DOHH2 (cell line): ENCODE data around the gene OR4K2.

Experiments
- H3F3A ChIP-seq: fragments of 200-600 bp; sonication (generic), shearing (Covaris generic); 2 replicates; pipeline ENCODE4 v1.6.0; 2016; ENCODE audit warnings: antibody characterized with exemption, mild to moderate bottlenecking; ENCODE audit not compliant: control insufficient read depth, insufficient read depth
- H3K27ac ChIP-seq: fragments of 200-600 bp; sonication (generic); 2 replicates; pipeline ENCODE4 v1.5.1; 2014; ENCODE audit warnings: low read depth, mild to moderate bottlenecking, low read length, moderate library complexity
- H3K27me3 ChIP-seq: fragments of 200-600 bp; sonication (generic); 2 replicates; pipeline ENCODE4 v1.6.1; 2014; ENCODE audit warnings: mild to moderate bottlenecking, low read length, mixed read lengths; ENCODE audit not compliant: control insufficient read depth
- H3K36me3 ChIP-seq: fragments of 200-600 bp; sonication (generic); 2 replicates; pipeline ENCODE4 v1.6.1; 2014; ENCODE audit warnings: mild to moderate bottlenecking, low read length, moderate library complexity, mixed read lengths; ENCODE audit not compliant: control insufficient read depth
- H3K4me1 ChIP-seq: fragments of 200-600 bp; sonication (generic); 2 replicates; pipeline ENCODE4 v1.6.1; 2014; ENCODE audit warnings: mild to moderate bottlenecking, low read length, mixed read lengths; ENCODE audit not compliant: control insufficient read depth
- H3K4me2 ChIP-seq: fragments of 200-600 bp; sonication (generic); 2 replicates; pipeline ENCODE4 v1.6.0; 2014; ENCODE audit warnings: mild to moderate bottlenecking, low read length, moderate library complexity
- H3K4me3 ChIP-seq: fragments of 200-600 bp; sonication (generic); 2 replicates; pipeline ENCODE4 v1.5.1; 2014; ENCODE audit warnings: mild to moderate bottlenecking, low read length, mixed read lengths
- H3K79me2 ChIP-seq: fragments of 200-600 bp; sonication (generic); 2 replicates; pipeline ENCODE4 v1.6.1; 2014; ENCODE audit warnings: mild to moderate bottlenecking, low read length, mixed read lengths; ENCODE audit not compliant: control insufficient read depth
- H3K9me2 ChIP-seq: fragments of 200-600 bp; sonication (generic); replicated peaks from 2 replicates; pipeline ENCODE4 v1.6.1; 2014; ENCODE audit warnings: mild to moderate bottlenecking, low read length, mixed read lengths; ENCODE audit not compliant: control insufficient read depth
- H3K9me3 ChIP-seq: fragments of 200-600 bp; sonication (generic); 2 replicates; pipeline ENCODE4 v1.6.1; 2014; ENCODE audit warnings: antibody characterized with exemption, low read length, mixed read lengths; ENCODE audit not compliant: control insufficient read depth, insufficient read depth
- H4K20me1 ChIP-seq: fragments of 200-600 bp; sonication (generic); 2 replicates; pipeline ENCODE4 v1.6.0; 2014; ENCODE audit warnings: low read depth, mild to moderate bottlenecking, antibody characterized with exemption, low read length, moderate library complexity; ENCODE audit not compliant: control insufficient read depth, insufficient read depth
- EZH2phosphoT487 ChIP-seq: fragments of 200-600 bp; sonication (generic); IDR thresholded peaks from 2 replicates; pipeline ENCODE4 v1.6.1; 2017; ENCODE audit warnings: borderline replicate concordance, mild to moderate bottlenecking, antibody characterized with exemption, low read length, moderate library complexity, mixed read lengths
- TF ChIP-seq, protein P1 (sequence below): fragments of 200-600 bp; sonication (generic); IDR thresholded peaks from one replicate; pipeline ENCODE4 v1.5.1; 2014; ENCODE audit warnings: antibody characterized with exemption, mild to moderate bottlenecking, low read depth, low read length; ENCODE audit not compliant: poor library complexity, severe bottlenecking

OR4K2 gene

DNA sequence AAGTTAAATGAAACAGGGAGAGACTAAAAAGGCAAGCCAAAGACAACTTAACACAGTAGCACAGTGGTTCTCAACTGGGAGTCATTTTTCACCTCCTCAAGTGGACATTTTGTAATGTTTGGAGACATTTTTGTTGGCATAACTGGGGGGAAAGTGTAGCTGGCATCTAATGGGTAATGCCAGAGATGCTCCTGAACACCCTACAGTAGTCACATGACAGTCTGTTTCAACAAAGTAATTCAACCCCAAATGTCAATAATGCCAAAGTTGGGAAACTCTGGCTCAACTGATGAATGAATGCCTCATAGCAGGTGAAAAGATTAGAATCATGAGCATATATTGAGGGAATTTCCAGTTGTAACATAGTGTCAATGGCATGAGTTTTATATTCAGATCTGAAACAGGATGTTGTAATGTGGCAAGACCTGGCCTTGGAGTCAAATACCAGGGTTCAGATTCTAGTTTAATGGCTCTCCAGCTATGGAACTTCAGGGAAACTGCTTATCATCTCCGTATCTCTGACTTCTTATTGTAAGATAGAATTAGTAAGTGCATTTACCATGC is 43.1 kb downstream of the OR4K2 start:
- Histone ChIP-seq H3K4me2 (no peak overlapping the region), H3K79me2 (no peaks in the 10 kb centered on the region), H3K4me3 (no peak overlapping the region), H4K20me1 (no peaks in the 10 kb centered on the region), H3F3A (no peaks in the 10 kb centered on the region), H3K9me2 (no peaks in the 10 kb centered on the region), H3K4me1 (no peaks in the 10 kb centered on the region), H3K27me3 (no peaks in the 10 kb centered on the region), H3K36me3 (no peaks in the 10 kb centered on the region), H3K9me3 (no peaks in the 10 kb centered on the region), H3K27ac (no peak overlapping the region)
- TF ChIP-seq, protein P1, sequence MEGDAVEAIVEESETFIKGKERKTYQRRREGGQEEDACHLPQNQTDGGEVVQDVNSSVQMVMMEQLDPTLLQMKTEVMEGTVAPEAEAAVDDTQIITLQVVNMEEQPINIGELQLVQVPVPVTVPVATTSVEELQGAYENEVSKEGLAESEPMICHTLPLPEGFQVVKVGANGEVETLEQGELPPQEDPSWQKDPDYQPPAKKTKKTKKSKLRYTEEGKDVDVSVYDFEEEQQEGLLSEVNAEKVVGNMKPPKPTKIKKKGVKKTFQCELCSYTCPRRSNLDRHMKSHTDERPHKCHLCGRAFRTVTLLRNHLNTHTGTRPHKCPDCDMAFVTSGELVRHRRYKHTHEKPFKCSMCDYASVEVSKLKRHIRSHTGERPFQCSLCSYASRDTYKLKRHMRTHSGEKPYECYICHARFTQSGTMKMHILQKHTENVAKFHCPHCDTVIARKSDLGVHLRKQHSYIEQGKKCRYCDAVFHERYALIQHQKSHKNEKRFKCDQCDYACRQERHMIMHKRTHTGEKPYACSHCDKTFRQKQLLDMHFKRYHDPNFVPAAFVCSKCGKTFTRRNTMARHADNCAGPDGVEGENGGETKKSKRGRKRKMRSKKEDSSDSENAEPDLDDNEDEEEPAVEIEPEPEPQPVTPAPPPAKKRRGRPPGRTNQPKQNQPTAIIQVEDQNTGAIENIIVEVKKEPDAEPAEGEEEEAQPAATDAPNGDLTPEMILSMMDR = no peak
- TF ChIP-seq EZH2phosphoT487 = no peak

DNA sequence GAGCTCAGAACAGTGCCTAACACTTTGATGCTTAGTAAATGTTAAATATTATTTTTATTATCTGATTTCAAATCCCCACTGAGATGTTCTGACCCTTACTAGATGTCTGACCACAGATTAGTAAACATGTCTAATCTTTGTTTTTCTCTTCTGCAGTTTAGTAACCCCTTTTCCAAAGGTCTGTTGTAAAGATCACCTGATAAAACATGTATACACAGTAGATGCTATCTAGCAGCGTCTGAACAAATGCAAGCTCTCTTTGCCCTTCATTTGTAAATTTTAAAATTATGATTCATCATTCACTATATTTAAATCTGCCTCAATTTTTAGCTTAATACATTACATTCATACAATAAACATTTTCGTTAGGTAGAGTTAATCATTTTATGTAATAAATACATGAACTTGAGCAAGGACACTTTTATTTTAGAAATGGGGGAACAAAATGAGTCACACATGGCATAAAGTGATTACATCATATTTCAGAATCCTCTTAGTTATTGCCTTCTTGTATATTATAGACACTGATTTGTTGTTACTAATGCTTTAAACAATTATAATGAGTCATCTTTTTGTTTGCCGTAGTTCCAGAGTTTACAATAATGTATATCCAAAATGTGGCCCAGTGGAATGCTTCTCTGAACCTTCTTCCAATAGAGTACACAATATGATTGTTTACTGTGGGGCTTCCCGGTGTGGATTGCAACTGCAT is 43.8 kb downstream of the OR4K2 start:
- no peak overlapping the region for H3K4me2 ChIP-seq
- H3F3A ChIP-seq = no peaks in the 10 kb centered on the region
- no peaks in the 10 kb centered on the region for H3K27me3 ChIP-seq
- no peak overlapping the region for H3K4me3 ChIP-seq
- no peaks in the 10 kb centered on the region for H3K9me3 ChIP-seq
- H3K4me1 ChIP-seq = no peaks in the 10 kb centered on the region
- no peak for TF ChIP-seq EZH2phosphoT487
- TF ChIP-seq, protein P1 = no peak
- no peaks in the 10 kb centered on the region for H3K9me2 ChIP-seq
- H3K36me3 ChIP-seq = no peaks in the 10 kb centered on the region
- H3K27ac ChIP-seq = no peak overlapping the region
- no peaks in the 10 kb centered on the region for H3K79me2 ChIP-seq
- no peaks in the 10 kb centered on the region for H4K20me1 ChIP-seq

DNA sequence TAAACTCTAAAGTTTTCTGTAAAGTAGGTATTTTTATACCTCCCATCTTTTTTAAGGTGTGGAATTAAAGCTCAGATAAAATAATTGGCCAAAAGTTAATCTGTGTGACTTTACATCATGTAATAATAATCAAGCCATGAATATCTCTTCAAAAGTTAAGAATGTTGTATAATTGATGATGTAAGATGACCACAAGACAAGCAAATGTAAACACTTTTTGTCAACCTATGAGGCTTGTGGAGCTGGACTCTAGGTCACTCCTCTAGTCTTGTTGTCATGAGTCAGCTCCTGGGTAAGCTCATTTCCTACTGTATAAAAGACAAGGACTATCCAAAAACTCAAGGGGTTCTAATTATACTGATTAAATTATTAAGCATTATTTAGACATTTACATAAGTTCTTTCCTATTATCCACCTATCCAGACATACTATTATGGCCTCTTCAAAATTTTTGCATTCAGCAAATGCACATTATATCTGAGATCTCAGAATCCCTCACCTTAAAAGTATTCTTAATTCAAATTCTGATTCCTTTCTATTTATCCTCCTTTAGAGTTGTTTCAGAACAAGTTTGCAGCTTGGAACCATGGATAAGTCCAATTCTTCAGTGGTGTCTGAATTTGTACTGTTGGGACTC is 45.2 kb downstream of the OR4K2 start, which contains the start of gene OR4K5:
TSS of gene OR4K5 (plus strand) at position 587 of the 637 bp plus-strand sequence. CDS start at position 587, 0 bp downstream.
- H3K4me1 ChIP-seq = no peaks in the 10 kb centered on the region
- no peaks in the 10 kb centered on the region for H3K79me2 ChIP-seq
- H3K9me2 ChIP-seq = no peaks in the 10 kb centered on the region
- no peaks in the 10 kb centered on the region for H3K36me3 ChIP-seq
- no peaks in the 10 kb centered on the region for H4K20me1 ChIP-seq
- no peaks in the 10 kb centered on the region for H3K9me3 ChIP-seq
- no peak for TF ChIP-seq EZH2phosphoT487
- TF ChIP-seq, protein P1 = no peak
- no peaks in the 10 kb centered on the region for H3F3A ChIP-seq
- no peak within 1 kb of the TSS for H3K4me3 ChIP-seq
- no peak within 1 kb of the TSS for H3K27ac ChIP-seq
- no peak within 1 kb of the TSS for H3K4me2 ChIP-seq
- H3K27me3 ChIP-seq = no peaks in the 10 kb centered on the region
